Measurements from ENCODE around the gene PRR33. TPM values are rescaled to one million over a fixed set of nuclear protein-coding genes. Genes with fewer than 3 reads are reported as not detected.

Gene PRR33
- total RNA-seq, 1 donor from 2014 or later: not detected

GRCh38 chr11:1933416-1934334 is 42.0 kb upstream of the PRR33 start:
- H3K27ac ChIP-seq: no peak overlapping the region
- H3K36me3 ChIP-seq: no peaks in the 10 kb centered on the region
- TF ChIP-seq POLR2A (IDR thresholded peaks at IDR 0.05): no peak
- TF ChIP-seq CTCF (IDR thresholded peaks at IDR 0.05): no peak
- TF ChIP-seq POLR2AphosphoS5 (IDR thresholded peaks at IDR 0.05; ENCODE audit: insufficient read depth in 1 of 2, low read depth in 1 of 2): no peak
- intact Hi-C loops (cut with DNase I): no loop called here
- peaks cover 13% of the 10 kb centered on the region for H3K4me1 ChIP-seq
- H3K27me3 ChIP-seq: no peaks in the 10 kb centered on the region
- DNase-seq (ENCODE audit: extremely low spot score in 2 of 2): no peak
- no peak overlapping the region for H3K4me3 ChIP-seq
- no peaks in the 10 kb centered on the region for H3K9me3 ChIP-seq

- peaks cover 18% of the 10 kb centered on the region for H3K4me1 ChIP-seq
- no peaks in the 10 kb centered on the region for H3K36me3 ChIP-seq
- H3K4me3 ChIP-seq: no peak overlapping the region
- H3K9me3 ChIP-seq: no peaks in the 10 kb centered on the region
- TF ChIP-seq POLR2AphosphoS5 (IDR thresholded peaks at IDR 0.05; ENCODE audit: insufficient read depth in 1 of 2, low read depth in 1 of 2): no peak
- TF ChIP-seq CTCF (IDR thresholded peaks at IDR 0.05): no peak
- no peak for TF ChIP-seq POLR2A (IDR thresholded peaks at IDR 0.05)
- intact Hi-C loops (cut with DNase I): no loop called here
- no peak overlapping the region for H3K27ac ChIP-seq
- H3K27me3 ChIP-seq: no peaks in the 10 kb centered on the region
- no peak for DNase-seq (ENCODE audit: extremely low spot score in 2 of 2)
Observed at GRCh38 chr11:1932681-1933080, 41.0 kb upstream of the PRR33 start.

- no peak overlapping the region for H3K4me3 ChIP-seq
- TF ChIP-seq POLR2A (IDR thresholded peaks at IDR 0.05) (no peak), POLR2AphosphoS5 (IDR thresholded peaks at IDR 0.05; ENCODE audit: insufficient read depth in 1 of 2, low read depth in 1 of 2) (no peak), CTCF (IDR thresholded peaks at IDR 0.05) (no peak)
- no peak overlapping the region for H3K27ac ChIP-seq
- H3K27me3 ChIP-seq: no peaks in the 10 kb centered on the region
- intact Hi-C loops (cut with DNase I): no loop called here
- peaks cover 23% of the 10 kb centered on the region for H3K4me1 ChIP-seq
- no peaks in the 10 kb centered on the region for H3K36me3 ChIP-seq
- H3K9me3 ChIP-seq: no peaks in the 10 kb centered on the region
- no peak for DNase-seq (ENCODE audit: extremely low spot score in 2 of 2)
Observed at GRCh38 chr11:1932105-1932480, 40.4 kb upstream of the PRR33 start.

GRCh38 chr11:1931341-1932104 is 39.8 kb upstream of the PRR33 start:
- H3K27me3 ChIP-seq: no peaks in the 10 kb centered on the region
- intact Hi-C loops (cut with DNase I): no loop called here
- no peaks in the 10 kb centered on the region for H3K9me3 ChIP-seq
- H3K4me3 ChIP-seq: no peak overlapping the region
- peaks cover 29% of the 10 kb centered on the region for H3K4me1 ChIP-seq
- peak in 1 of 2 donors; percentile 27 for TF ChIP-seq POLR2AphosphoS5 (IDR thresholded peaks at IDR 0.05; ENCODE audit: insufficient read depth in 1 of 2, low read depth in 1 of 2)
- no peak for TF ChIP-seq POLR2A (IDR thresholded peaks at IDR 0.05)
- no peak for DNase-seq (ENCODE audit: extremely low spot score in 2 of 2)
- H3K36me3 ChIP-seq: no peaks in the 10 kb centered on the region
- no peak overlapping the region for H3K27ac ChIP-seq

GRCh38 chr11:1930462-1930830 is 38.8 kb upstream of the PRR33 start:
- TF ChIP-seq CTCF (IDR thresholded peaks at IDR 0.05) (no peak), POLR2A (IDR thresholded peaks at IDR 0.05) (no peak), POLR2AphosphoS5 (IDR thresholded peaks at IDR 0.05; ENCODE audit: insufficient read depth in 1 of 2, low read depth in 1 of 2) (no peak)
- no peak for DNase-seq (ENCODE audit: extremely low spot score in 2 of 2)
- Histone ChIP-seq H3K27me3 (no peaks in the 10 kb centered on the region), H3K9me3 (no peaks in the 10 kb centered on the region), H3K36me3 (no peaks in the 10 kb centered on the region), H3K4me3 (no peak overlapping the region), H3K27ac (no peak overlapping the region), H3K4me1 (peaks cover 38% of the 10 kb centered on the region)
- intact Hi-C loops (cut with DNase I): no loop called here
